MM.1S (cell line): ENCODE data around the gene ZNF451.

Source experiments
- EZH2 ChIP-seq: fragments of 300-600 bp; sonication (generic); optimal IDR thresholded peaks from 2 replicates; pipeline ENCODE3; 2017; ENCODE audit warnings: low read depth, mild to moderate bottlenecking, antibody characterized with exemption, low read length, mixed read lengths
- EZH2phosphoT487 ChIP-seq: fragments of 300-600 bp; sonication (generic); IDR thresholded peaks from 2 replicates; pipeline ENCODE4 v1.6.1; 2018; ENCODE audit warnings: antibody characterized with exemption, low read length

- TF ChIP-seq EZH2phosphoT487 (no peak), EZH2 (no peak)
Measured at GRCh38 chr6:57216235-57217101, 126.5 kb downstream of the ZNF451 start.
